Trophoblast cell (in vitro differentiated cells and primary cell): ENCODE data around the gene SPTLC2.

Experiments used
- DNase-seq, 2 donors: peaks; one replicate each; pipeline ENCODE4 v3.0.0-alpha.2; 2016
- H2AFZ ChIP-seq: 2 replicates; pipeline ENCODE4 v1.6.1; 2013; ENCODE audit warnings: low read length, moderate library complexity, mild to moderate bottlenecking; ENCODE audit not compliant: insufficient read depth, poor library complexity
- H2AK5ac ChIP-seq: 2 replicates; pipeline ENCODE4 v1.6.1; 2013; ENCODE audit warnings: mild to moderate bottlenecking, low read length
- H2BK120ac ChIP-seq: 2 replicates; pipeline ENCODE4 v1.6.1; 2013; ENCODE audit warnings: low read length, mild to moderate bottlenecking, moderate library complexity; ENCODE audit not compliant: insufficient read depth, poor library complexity
- H2BK12ac ChIP-seq: 2 replicates; pipeline ENCODE4 v1.6.1; 2013; ENCODE audit warnings: mild to moderate bottlenecking, low read length, moderate library complexity
- H2BK5ac ChIP-seq: 2 replicates; pipeline ENCODE4 v1.6.1; 2013; ENCODE audit warnings: low read length, low read depth, moderate library complexity, mild to moderate bottlenecking; ENCODE audit not compliant: poor library complexity
- H3K14ac ChIP-seq: 2 replicates; pipeline ENCODE4 v1.6.1; 2013; ENCODE audit warnings: mild to moderate bottlenecking, low read length
- H3K18ac ChIP-seq: 2 replicates; pipeline ENCODE4 v1.6.1; 2013; ENCODE audit warnings: mild to moderate bottlenecking, low read length
- H3K23ac ChIP-seq: 2 replicates; pipeline ENCODE4 v1.6.1; 2013; ENCODE audit warnings: low read length
- H3K27ac ChIP-seq: 2 replicates; pipeline ENCODE4 v1.5.1; 2013; ENCODE audit warnings: low read depth, mild to moderate bottlenecking, inconsistent platforms, low read length, moderate library complexity
- H3K27me3 ChIP-seq: 2 replicates; pipeline ENCODE4 v1.6.1; 2013; ENCODE audit warnings: inconsistent platforms, mild to moderate bottlenecking, low read length, moderate library complexity; ENCODE audit not compliant: insufficient read depth
- H3K36me3 ChIP-seq, 2 experiments: 1 replicate in 1 of 2; 2 replicates in 1 of 2; pipeline ENCODE4 v1.6.1; 2013; ENCODE audit warnings: low read length in 2 of 2, mild to moderate bottlenecking in 2 of 2, moderate library complexity in 1 of 2; ENCODE audit not compliant: insufficient read depth in 2 of 2, control insufficient read depth in 1 of 2
- H3K4ac ChIP-seq: 2 replicates; pipeline ENCODE4 v1.6.1; 2013; ENCODE audit warnings: low read depth, mild to moderate bottlenecking, low read length, moderate library complexity
- H3K4me1 ChIP-seq, 2 experiments: 1 replicate in 1 of 2; 2 replicates in 1 of 2; pipeline ENCODE4 v1.6.1; 2013; ENCODE audit warnings: low read length in 2 of 2, mild to moderate bottlenecking in 2 of 2, moderate library complexity in 1 of 2; ENCODE audit not compliant: insufficient read depth in 2 of 2, control insufficient read depth in 1 of 2
- H3K4me2 ChIP-seq: 2 replicates; pipeline ENCODE4 v1.6.1; 2013; ENCODE audit warnings: inconsistent platforms, mild to moderate bottlenecking, low read length, moderate library complexity
- H3K4me3 ChIP-seq: 2 replicates; pipeline ENCODE4 v1.5.1; 2013; ENCODE audit warnings: mild to moderate bottlenecking, low read depth, low read length, inconsistent platforms
- H3K79me1 ChIP-seq: one replicate; pipeline ENCODE4 v1.6.1; 2013; ENCODE audit warnings: low read length
- H3K79me2 ChIP-seq: 2 replicates; pipeline ENCODE4 v1.6.1; 2013; ENCODE audit warnings: low read length, mild to moderate bottlenecking; ENCODE audit not compliant: control insufficient read depth, insufficient read depth, poor library complexity
- H3K9ac ChIP-seq: 2 replicates; pipeline ENCODE4 v1.6.1; 2013; ENCODE audit warnings: mild to moderate bottlenecking, low read length
- H3K9me3 ChIP-seq: 2 replicates; pipeline ENCODE4 v1.6.1; 2013; ENCODE audit warnings: low read depth, mild to moderate bottlenecking, control low read depth, inconsistent platforms, low read length; ENCODE audit not compliant: insufficient read depth
- H4K12ac ChIP-seq: 2 replicates; pipeline ENCODE4 v1.6.1; 2013; ENCODE audit warnings: low read depth, mild to moderate bottlenecking, low read length, moderate library complexity
- H4K8ac ChIP-seq: 2 replicates; pipeline ENCODE4 v1.6.1; 2013; ENCODE audit warnings: low read depth, mild to moderate bottlenecking, low read length, moderate library complexity
- H4K91ac ChIP-seq: one replicate; pipeline ENCODE4 v1.6.1; 2013; ENCODE audit warnings: low read depth, mild to moderate bottlenecking, low read length, moderate library complexity
- WGBS: extraction: QIAGEN DNeasy Blood & Tissue Kit; methylation state at CpG from one replicate; pipeline ENCODE4 v1.1.7; 2013; ENCODE audit warnings: missing lambda C conversion rate; ENCODE audit not compliant: insufficient read length, insufficient coverage; ENCODE audit errors: extremely low coverage; 5-methylcytosine and 5-hydroxymethylcytosine counted together

Gene SPTLC2

GRCh38 chr14:77610553-77610952, 5.9 kb downstream of the SPTLC2 start:
- Histone ChIP-seq H2BK12ac (no peak overlapping the region), H2BK5ac (no peak overlapping the region), H4K91ac (no peak overlapping the region), H3K9me3 (no peaks in the 10 kb centered on the region), H3K79me1 (no peaks in the 10 kb centered on the region), H3K27me3 (no peaks in the 10 kb centered on the region), H2AFZ (no peak overlapping the region), H3K4me2 (no peak overlapping the region), H3K36me3 (no peaks in the 10 kb centered on the region), H3K23ac (no peak overlapping the region), H2BK120ac (no peak overlapping the region), H4K12ac (no peak overlapping the region), H3K9ac (no peak overlapping the region), H2AK5ac (no peak overlapping the region), H3K4ac (peak overlapping the region; percentile 62), H3K14ac (no peak overlapping the region), H3K79me2 (peaks cover 5% of the 10 kb centered on the region), H3K27ac (no peak overlapping the region), H4K8ac (no peak overlapping the region), H3K18ac (peak overlapping the region; percentile 29), H3K4me3 (no peak overlapping the region), H3K4me1 (peaks cover 0 to 2% of the 10 kb centered on the region in 2 experiments)
- DNase-seq: no peak
- WGBS: no CpG with 5 or more reads among the region's 3 CpGs

DNA sequence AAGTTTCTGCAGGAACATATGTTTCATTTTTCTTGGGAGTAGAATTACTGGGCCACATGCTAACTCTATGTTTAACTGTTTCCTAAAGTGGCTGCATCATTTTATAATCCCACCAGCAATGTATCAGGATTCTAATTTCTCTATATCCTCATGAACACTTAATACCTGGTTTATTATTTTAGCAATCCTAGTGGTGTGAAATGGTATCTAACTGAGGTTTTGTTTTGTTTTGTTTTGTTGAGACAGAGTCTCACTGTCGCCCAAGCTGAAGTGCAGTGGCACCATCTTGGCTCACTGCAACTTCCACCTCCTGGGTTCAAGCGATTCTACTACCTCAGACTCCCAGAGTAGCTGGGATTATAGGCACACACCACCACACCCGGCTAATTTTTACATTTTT, 6.5 kb downstream of the SPTLC2 start:
- H2BK12ac ChIP-seq: no peak overlapping the region
- no CpG with 5 or more reads among the region's 3 CpGs for WGBS
- peaks cover 0 to 2% of the 10 kb centered on the region in 2 experiments for H3K4me1 ChIP-seq
- no peaks in the 10 kb centered on the region for H3K36me3 ChIP-seq
- H3K79me2 ChIP-seq: peaks cover 5% of the 10 kb centered on the region
- no peak overlapping the region for H2AFZ ChIP-seq
- H2BK5ac ChIP-seq: no peak overlapping the region
- no peak overlapping the region for H4K91ac ChIP-seq
- H4K12ac ChIP-seq: no peak overlapping the region
- no peak overlapping the region for H2BK120ac ChIP-seq
- H3K18ac ChIP-seq: no peak overlapping the region
- no peak overlapping the region for H4K8ac ChIP-seq
- no peak overlapping the region for H3K23ac ChIP-seq
- H3K27me3 ChIP-seq: no peaks in the 10 kb centered on the region
- no peak overlapping the region for H2AK5ac ChIP-seq
- DNase-seq: no peak
- H3K4me2 ChIP-seq: no peak overlapping the region
- H3K9ac ChIP-seq: no peak overlapping the region
- H3K9me3 ChIP-seq: no peaks in the 10 kb centered on the region
- no peak overlapping the region for H3K14ac ChIP-seq
- H3K27ac ChIP-seq: no peak overlapping the region
- no peak overlapping the region for H3K4me3 ChIP-seq
- no peak overlapping the region for H3K4ac ChIP-seq
- H3K79me1 ChIP-seq: no peaks in the 10 kb centered on the region

- no peaks in the 10 kb centered on the region for H3K79me1 ChIP-seq
- no peak overlapping the region for H3K4ac ChIP-seq
- H3K23ac ChIP-seq: no peak overlapping the region
- no peak overlapping the region for H4K91ac ChIP-seq
- DNase-seq: no peak
- H3K27ac ChIP-seq: no peak overlapping the region
- H3K27me3 ChIP-seq: no peaks in the 10 kb centered on the region
- no peak overlapping the region for H2AFZ ChIP-seq
- H2BK12ac ChIP-seq: no peak overlapping the region
- H2BK120ac ChIP-seq: no peak overlapping the region
- no peak overlapping the region for H3K9ac ChIP-seq
- no peak overlapping the region for H3K14ac ChIP-seq
- no peaks in the 10 kb centered on the region for H3K36me3 ChIP-seq
- H4K8ac ChIP-seq: no peak overlapping the region
- WGBS: no CpG with 5 or more reads among the region's 9 CpGs
- no peak overlapping the region for H3K4me2 ChIP-seq
- peaks cover 0 to 2% of the 10 kb centered on the region in 2 experiments for H3K4me1 ChIP-seq
- H2BK5ac ChIP-seq: no peak overlapping the region
- no peak overlapping the region for H4K12ac ChIP-seq
- no peak overlapping the region for H3K4me3 ChIP-seq
- no peak overlapping the region for H3K18ac ChIP-seq
- H3K9me3 ChIP-seq: peaks cover 2% of the 10 kb centered on the region
- no peak overlapping the region for H2AK5ac ChIP-seq
- peaks cover 5% of the 10 kb centered on the region for H3K79me2 ChIP-seq
Measured at GRCh38 chr14:77607741-77608302, 8.6 kb downstream of the SPTLC2 start.

DNA sequence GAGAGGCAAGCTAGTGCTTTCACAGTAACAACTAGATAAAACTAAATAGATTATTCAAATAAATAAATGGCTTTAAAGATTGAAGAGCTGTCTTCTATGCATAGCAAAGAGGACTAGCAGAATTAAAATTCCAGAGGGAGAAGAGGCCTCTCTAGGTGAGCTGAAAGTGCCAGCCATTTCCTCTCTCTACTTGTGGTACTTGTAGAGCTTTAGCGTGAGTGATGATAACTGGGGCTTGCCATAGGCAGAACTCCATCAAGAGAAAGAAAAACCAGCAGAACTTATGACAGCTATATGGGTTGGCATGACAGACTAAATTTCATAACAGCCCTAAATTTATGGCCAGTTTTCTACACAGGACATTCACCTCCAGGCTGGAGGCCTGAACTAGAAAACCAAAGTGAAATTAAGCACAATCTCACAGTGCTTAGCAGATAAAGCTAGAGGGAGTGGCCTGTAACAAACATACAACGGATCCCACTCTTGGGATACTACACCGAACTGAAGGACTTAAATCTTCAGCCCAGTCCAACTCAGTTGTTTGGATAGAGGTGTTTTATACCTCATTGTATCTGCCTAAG, 11.0 kb downstream of the SPTLC2 start:
- H2AK5ac ChIP-seq: no peak overlapping the region
- no peak overlapping the region for H4K12ac ChIP-seq
- no peak overlapping the region for H3K27ac ChIP-seq
- no peaks in the 10 kb centered on the region for H3K36me3 ChIP-seq
- no peak overlapping the region for H3K14ac ChIP-seq
- no peak overlapping the region for H3K4me2 ChIP-seq
- no peak overlapping the region for H4K91ac ChIP-seq
- DNase-seq: no peak
- no peak overlapping the region for H3K4ac ChIP-seq
- no peak overlapping the region for H4K8ac ChIP-seq
- no peak overlapping the region for H2BK12ac ChIP-seq
- no peak overlapping the region for H3K23ac ChIP-seq
- H3K9me3 ChIP-seq: peaks cover 3% of the 10 kb centered on the region
- H2BK5ac ChIP-seq: no peak overlapping the region
- H3K18ac ChIP-seq: no peak overlapping the region
- H2AFZ ChIP-seq: no peak overlapping the region
- H3K4me3 ChIP-seq: no peak overlapping the region
- H3K79me1 ChIP-seq: no peaks in the 10 kb centered on the region
- H2BK120ac ChIP-seq: no peak overlapping the region
- H3K79me2 ChIP-seq: peaks cover 4% of the 10 kb centered on the region
- H3K4me1 ChIP-seq: peaks cover 0 to 2% of the 10 kb centered on the region in 2 experiments
- WGBS: no CpG with 5 or more reads among the region's 3 CpGs
- H3K27me3 ChIP-seq: no peaks in the 10 kb centered on the region
- no peak overlapping the region for H3K9ac ChIP-seq
